Embryonic facial prominence (tissue), 1 donor: ENCODE data around the gene ARL13A.
"Not testable (repeated sequence)": the region's sequence is repeated elsewhere in the genome, so short reads cannot be mapped to it uniquely, and the experiment has no call there.

Experiments used
- DNase-seq: peaks from one replicate; pipeline ENCODE4 v3.0.0-alpha.2; 2016; ENCODE audit errors: extremely low spot score

The ARL13A gene

GRCh38 chrX:100990139-100990538 is 20.6 kb downstream of the ARL13A start:
- no peak for DNase-seq

DNA sequence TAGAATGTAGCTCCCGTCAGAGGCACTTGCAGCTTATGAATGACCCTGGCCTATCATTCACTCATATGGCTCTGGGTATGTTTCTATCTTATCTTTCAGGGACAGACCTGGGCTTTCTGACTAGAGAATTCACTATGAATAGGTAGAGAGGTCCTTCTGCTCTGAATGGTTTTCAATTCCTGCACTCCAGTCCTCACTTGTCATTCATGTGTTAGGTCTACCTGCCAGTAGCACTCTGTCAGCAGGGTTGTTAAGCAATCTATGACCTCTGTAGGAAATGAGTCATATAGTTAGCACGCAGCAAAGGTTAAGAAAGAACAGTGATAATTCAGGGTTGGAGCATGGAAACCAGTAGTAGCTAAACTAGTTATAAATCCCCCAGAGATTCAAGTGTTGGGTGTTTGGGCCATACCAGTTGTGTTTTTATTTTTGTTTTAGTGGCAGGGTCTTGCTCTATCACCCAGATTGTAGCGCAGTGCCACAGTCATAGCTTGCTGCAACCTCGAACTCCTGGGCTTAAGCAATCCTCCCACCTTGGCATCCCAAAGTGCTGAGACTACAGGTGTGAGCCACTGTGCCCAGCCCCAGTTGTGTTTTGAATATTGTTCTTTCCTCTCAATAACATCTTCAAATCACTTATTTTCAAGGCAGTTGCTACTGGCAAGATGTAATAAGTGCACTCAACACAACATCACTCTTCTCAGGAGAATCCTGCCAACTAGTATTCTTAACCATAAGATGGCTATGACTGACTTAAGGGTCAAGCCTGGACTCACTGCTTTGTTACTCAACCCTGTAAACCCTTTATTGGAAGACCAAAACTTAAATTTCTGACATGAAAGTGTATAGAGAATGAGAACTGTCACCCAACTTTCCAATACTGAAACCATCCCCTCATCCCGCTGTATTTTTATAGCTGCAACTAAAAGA is 25.1 kb downstream of the ARL13A start:
- no peak for DNase-seq

DNA sequence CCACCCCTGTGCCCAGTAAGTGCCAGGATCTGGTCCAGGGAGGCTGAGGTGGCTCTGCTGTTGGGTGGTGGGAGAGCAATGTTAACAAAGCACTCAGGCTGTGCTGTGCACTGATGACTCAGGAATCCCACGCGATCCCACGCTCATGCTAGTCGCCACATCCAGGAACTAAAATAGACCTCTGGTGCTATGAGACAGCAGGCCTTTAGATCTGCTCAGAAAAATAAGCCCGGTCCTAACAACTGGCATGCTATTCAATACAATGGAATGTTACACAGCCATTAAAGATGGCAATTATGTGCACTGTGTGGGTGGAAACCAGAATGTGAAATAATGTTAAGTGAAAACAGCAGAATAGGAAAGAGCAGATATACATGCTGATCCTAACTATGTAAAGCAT is 26.0 kb downstream of the ARL13A start:
- no peak for DNase-seq

GRCh38 chrX:100999451-100999850 is 29.9 kb downstream of the ARL13A start:
- DNase-seq = no peak

DNA sequence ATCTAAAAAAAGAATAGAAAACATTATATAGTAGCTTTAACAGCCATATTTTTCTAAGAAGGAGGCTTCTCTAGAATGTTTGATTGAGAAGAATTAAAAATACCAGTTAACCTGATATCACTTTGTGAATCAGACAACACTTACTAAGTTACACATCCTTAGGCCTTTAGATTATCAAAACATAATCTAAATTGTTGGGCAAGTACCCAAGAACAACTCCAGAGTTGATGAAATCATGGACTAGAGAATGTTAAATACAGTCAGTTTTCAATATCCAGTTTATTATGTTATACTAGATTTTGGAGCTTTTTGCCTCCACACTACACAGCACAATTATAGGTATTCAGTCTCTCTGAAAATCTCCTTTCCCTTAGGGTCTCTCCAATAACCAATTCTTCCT is 39.6 kb downstream of the ARL13A start:
- DNase-seq = no peak

DNA sequence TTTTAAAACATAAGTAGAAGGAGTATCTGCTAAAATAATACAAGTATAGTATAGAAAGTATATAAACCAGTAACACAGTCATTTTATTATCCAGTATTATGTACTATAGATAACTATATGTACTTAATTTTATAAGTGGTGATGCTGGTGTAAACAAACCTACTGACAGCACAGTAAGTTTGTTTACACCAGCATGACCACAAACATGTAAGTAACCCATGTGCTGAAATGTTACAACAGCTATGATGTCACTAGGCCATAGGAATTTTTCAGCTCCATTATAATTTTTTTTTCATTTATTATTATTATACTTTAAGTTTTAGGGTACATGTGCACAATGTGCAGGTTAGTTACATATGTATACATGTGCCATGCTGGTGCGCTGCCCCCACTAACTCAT is 42.5 kb downstream of the ARL13A start:
- not testable (repeated sequence) for DNase-seq

- DNase-seq = no peak
These were observed 52.5 kb downstream of the ARL13A start for GRCh38 chrX:101022020-101022419.

- DNase-seq = no peak
These were observed 55.6 kb downstream of the ARL13A start for GRCh38 chrX:101025126-101025525.

DNA sequence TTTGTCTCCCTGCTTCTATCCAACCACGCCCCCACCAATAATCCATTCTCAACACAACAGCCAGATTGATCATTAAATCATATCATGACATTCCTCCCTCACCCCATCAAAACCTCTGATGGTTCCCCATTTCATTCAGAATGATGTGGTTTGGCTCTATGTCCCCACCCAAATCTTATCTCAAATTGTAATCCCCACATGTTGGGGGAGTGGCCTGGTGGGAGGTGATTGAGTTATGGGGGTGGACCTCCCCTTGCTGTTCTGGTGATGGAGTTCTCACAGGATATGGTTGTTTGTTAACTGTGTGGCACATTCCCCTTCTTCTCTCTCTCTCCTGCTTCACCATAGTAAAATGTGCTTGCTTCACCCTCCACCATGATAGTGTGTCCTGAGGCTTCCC is 59.1 kb downstream of the ARL13A start:
- no peak for DNase-seq

- DNase-seq = no peak
These were observed 60.2 kb downstream of the ARL13A start for GRCh38 chrX:101029665-101030064.

- no peak for DNase-seq
These were observed 67.7 kb downstream of the ARL13A start for GRCh38 chrX:101037231-101037630.

GRCh38 chrX:101040197-101040596 is 70.7 kb downstream of the ARL13A start:
- DNase-seq = no peak
